Astrocyte (in vitro differentiated cells and primary cell): ENCODE measurements around the gene MTARC1. TPM values are rescaled to one million over a fixed set of nuclear protein-coding genes. Genes with fewer than 3 reads are reported as not detected.

ENCODE experiments used
- DNase-seq: peaks from one replicate; pipeline ENCODE4 v3.0.0-alpha.2; 2010; ENCODE audit warnings: low read depth
- FAIRE-seq: peaks from 2 replicates; lab custom pipeline; 2011; peaks lifted over from hg19 to GRCh38; lab: Jason Lieb, UNC
- H2AFZ ChIP-seq: 2 replicates; pipeline ENCODE4 v1.6.0; 2012; ENCODE audit warnings: low read depth, low read length, inconsistent platforms
- H3K27ac ChIP-seq: 2 replicates; pipeline ENCODE4 v1.5.1; 2011; ENCODE audit warnings: low read depth, low read length, inconsistent platforms
- H3K27me3 ChIP-seq: 2 replicates; pipeline ENCODE4 v1.6.0; 2011; ENCODE audit warnings: low read length, inconsistent platforms; ENCODE audit not compliant: insufficient read depth
- H3K36me3 ChIP-seq: 2 replicates; pipeline ENCODE4 v1.5.1; 2011; ENCODE audit warnings: low read length, inconsistent platforms; ENCODE audit not compliant: insufficient read depth
- H3K4me1 ChIP-seq: 2 replicates; pipeline ENCODE4 v1.5.1; 2011; ENCODE audit warnings: low read length, inconsistent platforms; ENCODE audit not compliant: insufficient read depth
- H3K4me2 ChIP-seq: 2 replicates; pipeline ENCODE4 v1.6.0; 2012; ENCODE audit warnings: low read length, inconsistent platforms
- H3K4me3 ChIP-seq: 2 replicates; pipeline ENCODE4 v1.5.1; 2011; ENCODE audit warnings: low read depth, mild to moderate bottlenecking, low read length, inconsistent platforms; ENCODE audit not compliant: insufficient read depth
- H3K79me2 ChIP-seq: 2 replicates; pipeline ENCODE4 v1.6.0; 2012; ENCODE audit warnings: mild to moderate bottlenecking, low read length, inconsistent platforms; ENCODE audit not compliant: insufficient read depth
- H3K9ac ChIP-seq: 2 replicates; pipeline ENCODE4 v1.6.0; 2012; ENCODE audit warnings: mild to moderate bottlenecking, low read length, inconsistent platforms
- H3K9me3 ChIP-seq: 2 replicates; pipeline ENCODE4 v1.5.1; 2012; ENCODE audit warnings: low read depth, mild to moderate bottlenecking, low read length, inconsistent platforms; ENCODE audit not compliant: insufficient read depth
- H4K20me1 ChIP-seq: 2 replicates; pipeline ENCODE4 v1.6.0; 2012; ENCODE audit warnings: low read length, inconsistent platforms; ENCODE audit not compliant: insufficient read depth
- H3K27ac Mint-ChIP-seq: one replicate; pipeline ENCODE4 v1.8.0; 2021; ENCODE audit warnings: mild to moderate bottlenecking, mixed read lengths; ENCODE audit not compliant: unreplicated experiment
- H3K27me3 Mint-ChIP-seq: one replicate; pipeline ENCODE4 v1.8.0; 2021; ENCODE audit warnings: low read depth, mixed read lengths; ENCODE audit not compliant: unreplicated experiment
- H3K36me3 Mint-ChIP-seq: one replicate; pipeline ENCODE4 v1.8.0; 2021; ENCODE audit warnings: low read depth, mixed read lengths; ENCODE audit not compliant: unreplicated experiment
- H3K4me1 Mint-ChIP-seq: one replicate; pipeline ENCODE4 v1.8.0; 2021; ENCODE audit warnings: low read depth, mixed read lengths; ENCODE audit not compliant: unreplicated experiment
- H3K4me3 Mint-ChIP-seq: one replicate; pipeline ENCODE4 v1.8.0; 2021; ENCODE audit warnings: mild to moderate bottlenecking, moderate library complexity, mixed read lengths; ENCODE audit not compliant: unreplicated experiment
- H3K9me3 Mint-ChIP-seq: one replicate; pipeline ENCODE4 v1.8.0; 2021; ENCODE audit warnings: mild to moderate bottlenecking, mixed read lengths; ENCODE audit not compliant: unreplicated experiment
- CTCF ChIP-seq: IDR thresholded peaks from 2 replicates; pipeline ENCODE4 v1.5.1; 2011; ENCODE audit warnings: low read depth, mild to moderate bottlenecking, inconsistent platforms, low read length, moderate library complexity; ENCODE audit not compliant: insufficient read depth
- EZH2 ChIP-seq: IDR thresholded peaks from 2 replicates; pipeline ENCODE4 v1.6.1; 2012; ENCODE audit warnings: mild to moderate bottlenecking, low read length, inconsistent platforms; ENCODE audit not compliant: insufficient read depth
- total RNA-seq: library from RNA; stranded (reverse); gene quantifications from 2 replicates; pipeline ENCODE4 v1.2.1, GENCODE V29; 2021

MTARC1 gene
- total RNA-seq, 1 donor from 2014 or later, result 8.5 TPM

GRCh38 chr1:220742520-220742919 is 44.2 kb upstream of the MTARC1 start:
- Histone ChIP-seq H3K36me3 (no peaks in the 10 kb centered on the region), H3K4me3 (no peak overlapping the region), H3K9ac (no peak overlapping the region), H3K27ac (no peak overlapping the region), H3K4me1 (peaks cover 1% of the 10 kb centered on the region), H3K4me2 (no peak overlapping the region), H4K20me1 (no peaks in the 10 kb centered on the region), H3K9me3 (no peaks in the 10 kb centered on the region), H3K79me2 (no peaks in the 10 kb centered on the region), H2AFZ (no peak overlapping the region), H3K27me3 (no peaks in the 10 kb centered on the region)
- peaks cover 24% of the 10 kb centered on the region for H3K27me3 Mint-ChIP-seq
- no peaks in the 10 kb centered on the region for H3K9me3 Mint-ChIP-seq
- no peak for TF ChIP-seq EZH2
- TF ChIP-seq CTCF, result no peak
- FAIRE-seq, result no peak
- H3K27ac Mint-ChIP-seq, result no peak overlapping the region
- no peak for DNase-seq
- no peak overlapping the region for H3K4me3 Mint-ChIP-seq
- H3K36me3 Mint-ChIP-seq, result no peaks in the 10 kb centered on the region
- peaks cover 6% of the 10 kb centered on the region for H3K4me1 Mint-ChIP-seq

GRCh38 chr1:220746851-220747250 is 39.9 kb upstream of the MTARC1 start:
- H3K4me1 Mint-ChIP-seq, result peaks cover 13% of the 10 kb centered on the region

More at GRCh38 chr1:220746851-220747250, 39.9 kb upstream of the MTARC1 start:
- H3K4me3 ChIP-seq, result no peak overlapping the region
- H3K27ac Mint-ChIP-seq, result no peak overlapping the region
- peak overlapping the region; percentile 89 for H3K4me3 Mint-ChIP-seq
- FAIRE-seq (no peak), DNase-seq (no peak)
- H3K36me3 Mint-ChIP-seq, result no peaks in the 10 kb centered on the region
- no peak overlapping the region for H2AFZ ChIP-seq
- no peaks in the 10 kb centered on the region for H3K9me3 Mint-ChIP-seq
- no peak overlapping the region for H3K9ac ChIP-seq
- TF ChIP-seq CTCF (no peak), EZH2 (no peak)
- H3K27ac ChIP-seq, result no peak overlapping the region
- no peak overlapping the region for H3K4me2 ChIP-seq
- no peaks in the 10 kb centered on the region for H3K9me3 ChIP-seq
- peaks cover 31% of the 10 kb centered on the region for H3K27me3 Mint-ChIP-seq
- no peaks in the 10 kb centered on the region for H3K27me3 ChIP-seq
- H4K20me1 ChIP-seq, result no peaks in the 10 kb centered on the region
- H3K79me2 ChIP-seq, result no peaks in the 10 kb centered on the region
- peaks cover 6% of the 10 kb centered on the region for H3K4me1 ChIP-seq
- H3K36me3 ChIP-seq, result no peaks in the 10 kb centered on the region
